Activated effector memory CD4-positive, alpha-beta T cell treated with anti-CD3 and anti-CD28 coated beads, Interleukin-2, amount 50 U/mL, for 16 hours (primary cell): ENCODE results near the gene SAMD4A.

ENCODE experiments used
- DNase-seq: peaks from one replicate; pipeline ENCODE4 v3.0.0-alpha.2; 2020

The SAMD4A gene

GRCh38 chr14:54809767-54810166, 242.8 kb downstream of the SAMD4A start:
- no peak for DNase-seq

DNA sequence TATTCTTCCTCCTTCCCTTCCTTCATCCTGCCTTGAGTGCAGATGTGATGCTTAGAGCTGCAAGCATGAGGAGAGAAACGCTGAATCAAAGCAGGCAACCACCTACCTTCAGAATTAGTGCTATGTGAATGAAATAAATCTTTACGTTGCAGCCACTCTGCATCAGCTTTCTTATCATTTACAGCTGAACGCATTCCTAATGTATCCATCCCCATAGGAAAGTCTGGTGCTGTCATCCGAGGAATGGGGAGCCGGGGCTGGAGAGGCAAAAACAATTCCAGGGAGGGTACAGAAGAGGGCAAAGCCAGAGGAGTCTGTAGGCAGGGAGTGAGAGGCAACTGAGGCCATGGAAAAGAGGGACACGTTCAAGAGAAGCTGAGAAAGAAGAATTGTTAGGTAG, 245.7 kb downstream of the SAMD4A start:
- no peak for DNase-seq

DNA sequence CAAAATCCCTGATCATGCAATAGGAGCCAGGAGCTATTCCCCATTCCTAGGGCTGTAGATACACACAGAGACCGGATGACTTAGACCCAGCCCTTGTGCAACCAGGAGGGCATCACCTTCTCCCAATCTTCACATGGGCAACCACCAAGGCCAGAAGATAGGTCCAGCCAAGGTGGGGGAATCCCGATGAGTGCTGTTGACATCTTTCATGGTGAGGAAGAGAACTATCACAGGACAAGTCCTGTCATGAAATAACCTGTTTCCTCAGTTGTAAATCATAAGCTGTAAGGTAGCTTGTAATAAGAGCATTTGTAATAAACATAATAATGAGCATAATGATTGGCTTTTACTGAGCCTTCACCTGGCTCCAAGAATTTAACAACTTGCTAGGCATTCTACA, 246.2 kb downstream of the SAMD4A start:
- no peak for DNase-seq

DNA sequence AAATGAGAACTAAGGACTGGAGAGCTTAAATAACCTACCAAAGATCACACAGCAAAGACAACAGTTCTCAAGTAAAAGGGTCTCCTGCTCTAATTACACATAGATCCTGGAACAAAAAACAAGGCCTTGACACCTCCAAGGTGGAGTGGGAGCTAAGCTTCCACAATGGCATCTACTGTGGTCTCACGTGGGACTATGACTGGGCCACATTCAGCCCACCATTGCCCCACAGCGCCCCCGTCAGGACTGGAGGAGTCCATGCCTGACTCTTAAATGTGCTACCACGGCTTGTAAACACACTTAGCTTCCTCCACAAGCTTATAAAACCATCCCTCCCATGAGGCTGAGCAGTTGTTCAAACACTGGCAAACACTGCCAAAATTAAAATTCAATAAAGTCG, 247.1 kb downstream of the SAMD4A start:
- DNase-seq = no peak

- no peak for DNase-seq
These were observed 248.1 kb downstream of the SAMD4A start for GRCh38 chr14:54815016-54815415.

GRCh38 chr14:54815515-54815914, 248.6 kb downstream of the SAMD4A start:
- DNase-seq = no peak

DNA sequence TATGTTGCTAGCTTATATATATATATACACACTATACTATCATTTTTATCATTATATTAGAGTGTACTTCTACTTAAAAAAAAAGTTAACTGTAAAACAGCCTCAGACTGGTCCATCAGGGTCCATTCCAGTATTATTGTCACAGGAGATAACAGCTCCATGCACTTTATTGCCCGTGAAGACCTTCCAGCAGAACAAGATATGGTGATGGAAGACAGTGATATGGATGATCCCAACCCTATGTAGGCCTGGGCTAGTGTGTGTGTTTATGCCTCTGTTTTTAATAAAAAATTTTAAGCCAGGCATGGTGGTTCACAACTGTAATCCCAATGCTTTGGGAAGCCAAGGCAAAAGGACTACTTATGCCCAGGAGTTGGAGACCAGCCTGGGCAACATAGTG, 249.5 kb downstream of the SAMD4A start:
- DNase-seq = no peak

GRCh38 chr14:54817506-54817905, 250.6 kb downstream of the SAMD4A start:
- no peak for DNase-seq

DNA sequence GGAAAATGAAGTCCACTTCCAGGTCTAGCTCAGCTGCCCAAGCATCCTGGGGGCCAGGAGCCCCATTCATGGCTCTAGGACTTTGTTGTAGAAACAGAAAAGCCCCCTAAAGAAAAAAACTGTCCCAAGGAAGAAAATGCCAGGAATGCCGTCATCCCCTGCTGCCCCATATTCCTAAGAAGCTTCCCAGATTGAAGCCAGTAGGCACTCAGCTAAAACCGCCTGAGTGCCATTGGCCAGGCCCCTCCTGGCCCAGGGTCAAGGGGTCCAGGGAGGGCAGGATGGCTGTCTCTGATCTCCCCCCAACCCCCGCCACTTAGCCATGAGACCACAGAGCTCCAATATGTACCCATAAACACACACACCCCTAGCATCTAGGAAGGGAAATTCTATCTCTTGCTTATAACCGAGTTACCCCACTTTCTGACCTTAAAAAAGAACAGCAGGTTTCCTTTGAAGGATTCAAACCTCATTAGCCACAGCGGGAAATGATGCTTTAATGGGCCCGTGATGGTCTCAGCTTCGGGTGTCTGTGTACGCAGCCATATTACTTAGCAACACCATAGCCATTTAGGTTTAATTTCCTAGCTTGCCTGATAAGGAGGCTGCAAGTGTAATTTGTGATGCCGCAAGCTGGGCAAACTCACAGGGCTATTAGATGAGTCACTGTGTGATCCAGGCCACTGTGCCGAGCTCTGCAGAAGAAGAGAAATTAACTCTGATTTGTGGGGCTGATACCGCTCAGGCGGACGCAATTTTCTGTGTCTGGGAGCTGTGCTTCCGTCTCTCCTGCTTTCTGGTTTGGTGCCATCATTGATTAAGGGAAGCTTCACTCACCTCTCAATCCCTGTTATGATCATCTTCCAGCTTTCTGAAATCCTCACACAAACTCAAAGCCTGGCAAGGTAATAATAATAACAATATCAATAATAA, 251.5 kb downstream of the SAMD4A start:
- no peak for DNase-seq

- DNase-seq = no peak
These were observed 255.8 kb downstream of the SAMD4A start for GRCh38 chr14:54822685-54823084.

GRCh38 chr14:54823757-54824549, 257.0 kb downstream of the SAMD4A start:
- no peak for DNase-seq

DNA sequence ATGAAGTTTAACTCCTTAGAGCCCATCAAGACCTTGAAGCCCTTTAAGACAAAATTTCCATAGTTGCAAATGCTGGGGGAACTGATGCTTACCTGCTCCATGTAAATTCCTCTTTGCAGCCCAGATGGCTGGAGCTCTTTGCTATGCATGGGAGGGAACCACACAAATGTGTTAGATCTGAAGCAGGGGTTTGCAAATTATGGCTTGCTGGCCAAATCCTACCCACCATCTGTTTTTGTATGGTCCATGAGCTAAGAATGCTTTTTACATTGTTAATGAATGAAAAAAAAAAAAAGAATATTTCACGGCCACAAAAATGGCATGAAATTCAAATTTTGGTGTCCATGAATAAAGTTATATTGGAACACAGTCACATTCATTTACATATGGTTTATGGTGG, 261.1 kb downstream of the SAMD4A start:
- no peak for DNase-seq

GRCh38 chr14:54829486-54830224, 262.7 kb downstream of the SAMD4A start:
- no peak for DNase-seq

DNA sequence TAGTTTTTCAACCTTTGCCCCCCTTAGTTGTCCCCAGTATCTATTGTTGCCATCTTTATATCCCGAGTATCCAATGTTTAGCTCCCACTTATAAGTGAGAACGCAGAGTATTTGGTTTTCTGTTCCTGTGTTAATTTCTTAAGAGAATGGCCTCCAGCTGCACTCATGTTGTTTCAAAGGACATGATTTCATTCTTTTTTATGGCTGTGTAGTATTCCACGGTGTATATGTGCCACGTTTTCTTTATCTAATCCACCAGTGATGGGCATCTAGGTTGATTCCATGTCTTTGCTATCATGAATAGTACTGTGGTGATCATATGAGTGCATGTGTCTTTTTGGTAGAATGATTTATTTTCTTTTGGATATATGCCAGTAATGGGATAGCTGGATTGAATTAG, 263.7 kb downstream of the SAMD4A start:
- no peak for DNase-seq

DNA sequence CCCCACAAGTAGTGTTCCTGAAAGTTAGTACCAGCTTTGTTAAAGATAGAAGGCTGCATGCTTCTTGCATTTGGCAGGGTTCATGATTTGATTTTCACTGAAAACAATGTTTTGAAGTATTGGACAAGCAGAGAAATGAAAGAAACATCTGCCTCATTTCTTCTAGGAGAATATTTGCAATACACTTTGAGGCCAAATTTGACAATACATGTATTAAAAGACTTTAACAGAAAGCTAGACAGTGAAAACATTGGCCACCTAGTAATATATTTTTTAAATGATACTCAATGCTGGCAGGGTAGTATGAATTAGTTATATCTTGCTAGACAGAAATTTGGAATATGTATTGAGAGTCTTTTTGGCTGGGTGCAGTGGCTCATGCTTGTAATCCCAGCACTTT, 267.2 kb downstream of the SAMD4A start:
- no peak for DNase-seq

GRCh38 chr14:54834727-54835126, 267.8 kb downstream of the SAMD4A start:
- DNase-seq = no peak

DNA sequence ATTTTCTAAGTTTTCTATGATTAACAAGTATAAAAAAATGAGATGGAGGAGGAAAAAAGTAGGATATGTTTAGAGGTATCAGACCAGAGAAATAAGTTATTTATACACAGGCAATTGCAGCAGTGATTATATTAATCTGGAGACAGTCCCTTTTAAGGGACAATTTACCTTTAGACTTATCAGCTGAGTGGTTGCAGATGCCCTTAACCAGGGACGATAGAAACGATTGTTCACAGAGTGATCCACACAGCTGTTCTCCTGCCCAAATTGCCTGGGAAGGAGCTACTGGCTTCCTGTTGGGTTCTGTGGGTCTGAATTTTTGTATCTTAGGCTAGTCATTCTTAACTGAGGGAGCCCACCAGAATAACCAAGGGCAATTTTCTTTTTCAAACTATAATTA, 269.3 kb downstream of the SAMD4A start:
- DNase-seq = no peak

GRCh38 chr14:54837508-54838149, 270.7 kb downstream of the SAMD4A start:
- DNase-seq = no peak

DNA sequence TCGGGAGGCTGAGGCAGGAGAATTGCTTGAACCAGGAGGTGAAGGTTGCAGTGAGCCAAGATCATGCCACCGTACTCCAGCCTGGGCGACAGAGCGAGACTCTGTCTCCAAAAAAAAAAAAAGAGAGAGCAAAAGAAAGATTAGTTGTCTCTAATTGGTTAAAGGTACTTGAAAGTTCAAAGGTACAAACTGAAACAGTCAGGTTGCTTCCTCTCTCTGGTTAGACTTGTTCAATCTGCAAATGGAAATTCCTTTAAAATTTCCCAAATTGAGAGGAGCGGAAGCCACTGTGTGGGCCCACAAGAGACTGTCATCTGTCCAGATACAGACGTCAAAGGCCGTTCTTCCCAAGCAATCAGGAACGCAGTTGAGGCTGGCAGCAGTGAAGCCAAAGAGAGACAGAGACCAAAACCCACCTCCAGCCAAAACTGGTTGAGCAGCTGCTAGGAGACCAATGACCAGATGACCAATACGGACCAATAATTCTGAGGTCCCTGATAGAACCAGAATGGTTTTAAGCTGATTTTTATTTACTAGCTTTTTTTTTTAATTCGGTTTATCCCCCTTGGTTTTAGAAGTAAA, 272.1 kb downstream of the SAMD4A start:
- DNase-seq = no peak

DNA sequence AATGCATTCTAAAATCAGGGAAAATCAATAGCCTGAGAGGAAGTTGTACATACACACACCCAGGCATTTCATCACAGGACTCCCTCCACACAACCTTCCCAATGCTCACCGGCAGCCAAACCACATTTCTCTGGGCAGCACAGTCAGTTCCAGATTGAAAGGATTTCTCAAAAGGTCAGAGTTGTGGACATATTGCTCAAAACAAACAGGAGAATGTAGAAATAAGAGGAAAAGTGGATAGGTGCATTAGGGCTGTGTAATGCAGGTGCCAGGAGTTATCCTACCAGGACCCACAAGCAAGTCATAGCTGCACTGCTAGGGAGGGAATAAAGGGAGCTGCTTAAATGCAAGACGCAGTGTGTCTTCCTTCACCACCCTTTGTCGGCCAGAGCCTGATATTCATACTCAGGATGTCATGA, 272.8 kb downstream of the SAMD4A start:
- no peak for DNase-seq

- no peak for DNase-seq
These were observed 273.4 kb downstream of the SAMD4A start for GRCh38 chr14:54840336-54840735.

GRCh38 chr14:54840798-54841197, 273.9 kb downstream of the SAMD4A start:
- no peak for DNase-seq
